ENCODE measurements around the gene ATP8A2. TPM values are rescaled to one million over a fixed set of nuclear protein-coding genes. Genes with fewer than 3 reads are reported as not detected.
A peak's percentile ranks its signal among the peaks of the same experiment; 100 is the strongest.

The ATP8A2 gene
- total and polyA plus RNA-seq, 2 of the 8 experiments (the other 6 are each of a cell fraction or from before 2014, with no cell fraction given) = 2.4 to 8.3 TPM

DNA sequence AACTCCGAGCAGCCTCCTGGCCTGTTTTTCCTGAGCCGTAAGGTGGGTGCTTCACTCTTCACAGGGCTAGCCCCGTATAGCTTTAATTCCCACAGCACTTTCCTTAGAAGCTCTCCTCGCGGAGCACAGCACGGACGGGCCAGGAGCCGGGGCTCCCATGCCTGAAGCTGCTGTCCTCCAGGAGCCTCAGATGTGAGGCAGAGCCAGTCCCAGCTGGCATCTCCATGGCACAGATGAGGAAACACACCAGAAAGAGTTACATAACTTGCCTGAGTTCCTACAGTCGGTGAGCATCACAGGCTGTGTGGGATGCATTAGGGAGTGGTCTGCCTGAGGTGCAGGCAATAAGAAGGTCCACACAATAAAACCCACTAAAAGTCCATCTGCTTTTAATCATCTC is 118.5 kb downstream of the ATP8A2 start:
- Histone ChIP-seq H3K4me3 (ENCODE audit: extremely low read depth in 1 of 4, insufficient read depth in 2 of 4, low read depth in 3 of 4, low read length in 4 of 4) (no peak overlapping the region), H3K79me2 (ENCODE audit: control insufficient read depth in 1 of 2, insufficient read depth in 2 of 2, low read length in 2 of 2) (no peaks in the 10 kb centered on the region), H3K27me3 (replicated peaks in 1 of 4; ENCODE audit: control insufficient read depth in 3 of 4, extremely low read depth in 1 of 4, insufficient read depth in 3 of 4, low read length in 3 of 4) (no peaks in the 10 kb centered on the region), H3K27ac (ENCODE audit: low read depth, low read length) (no peak overlapping the region), H3K14ac (ENCODE audit: insufficient read length) (no peak overlapping the region), H2BK20ac (ENCODE audit: low read length) (no peak overlapping the region), H3K36me3 (ENCODE audit: control insufficient read depth in 2 of 4, insufficient read depth in 4 of 4, low read length in 3 of 4) (no peaks in the 10 kb centered on the region), H3K79me1 (ENCODE audit: low read depth, low read length) (peaks cover 3% of the 10 kb centered on the region; the same call in 1 of the 2 replicates), H2BK5ac (ENCODE audit: low read depth, low read length) (no peak overlapping the region), H4K91ac (replicated peaks; ENCODE audit: insufficient read length, low read length) (peak overlapping the region; percentile 25), H3K23ac (ENCODE audit: insufficient read length) (no peak overlapping the region), H3K4me2 (ENCODE audit: insufficient read depth in 1 of 2, low read depth in 2 of 2, low read length in 2 of 2) (no peak overlapping the region), H2BK15ac (ENCODE audit: low read length) (no peak overlapping the region), H2AK5ac (ENCODE audit: low read depth, low read length) (no peak overlapping the region), H3K23me2 (ENCODE audit: low read depth, low read length) (no peaks in the 10 kb centered on the region), H3K18ac (ENCODE audit: extremely low read depth, low read length) (peak overlapping the region; percentile 40; the same call in 1 of the 2 replicates), H2BK12ac (ENCODE audit: low read depth, low read length) (no peak overlapping the region), H3K56ac (replicated peaks; ENCODE audit: insufficient read length, low read depth, low read length) (no peak overlapping the region), H3K9me3 (ENCODE audit: insufficient read depth in 2 of 2, low read depth in 1 of 2, low read length in 1 of 2) (no peaks in the 10 kb centered on the region), H3K4ac (replicated peaks; ENCODE audit: insufficient read length, low read depth, low read length) (no peak overlapping the region), H2AFZ (ENCODE audit: low read length) (no peak overlapping the region), H2BK120ac (replicated peaks; ENCODE audit: low read depth, low read length) (no peak overlapping the region), H4K8ac (ENCODE audit: extremely low read depth, insufficient read depth, low read length) (no peak overlapping the region), H3K4me1 (replicated peaks in 1 of 4; ENCODE audit: control insufficient read depth in 3 of 4, insufficient read depth in 4 of 4, low read length in 3 of 4) (peaks cover 2 to 9% (median 7%) of the 10 kb centered on the region in 4 experiments; a peak in 5 of 7 replicates), H4K5ac (ENCODE audit: insufficient read length, low read depth, low read length) (no peak overlapping the region), H4K20me1 (replicated peaks in 1 of 2; ENCODE audit: control insufficient read depth in 1 of 2, insufficient read depth in 2 of 2, low read length in 2 of 2) (no peaks in the 10 kb centered on the region), H3K9ac (replicated peaks in 1 of 4; ENCODE audit: extremely low read depth in 1 of 4, low read depth in 3 of 4, low read length in 3 of 4) (no peak overlapping the region)
- ChIA-PET POLR2A (ENCODE audit: partially characterized antibody) (interaction anchor here (0.6 kb wide), 1 partner anchor 22 kb away, joined by 3 read pairs; no protein-coding TSS in a partner anchor), CTCF (ENCODE audit: partially characterized antibody) (interaction anchor here (0.6 kb wide), 1 partner anchor 10 kb away, joined by 3 read pairs; no protein-coding TSS in a partner anchor)
- FAIRE-seq (no peak), DNase-seq (ENCODE audit: low read depth in 1 of 2, low spot score in 2 of 2) (no peak)
- 86% methylated on average over 9 of the region's 9 CpGs; no CpG with 5 or more reads in 1 of the 2 experiments for WGBS, 2 experiments (ENCODE audit: extremely low coverage in 1 of 2, insufficient coverage in 1 of 2, insufficient read length in 1 of 2, insufficient replicate concordance in 2 of 2, low coverage in 1 of 2, low lambda C conversion rate in 2 of 2, missing lambda C conversion rate in 1 of 2)
- TF ChIP-seq HDAC2 (IDR thresholded peaks at IDR 0.05; ENCODE audit: borderline replicate concordance in 1 of 2, low read depth in 2 of 2, low read length in 2 of 2) (no peak), CTCF (IDR thresholded peaks at IDR 0.05; ENCODE audit: control extremely low read depth in 1 of 3, insufficient read depth in 1 of 3, low read depth in 1 of 3, low read length in 3 of 3) (no peak), SRF (IDR thresholded peaks at IDR 0.05; ENCODE audit: low read depth, low read length) (no peak), HDAC6 (IDR thresholded peaks at IDR 0.05; ENCODE audit: low read depth, low read length) (no peak), MAX (IDR thresholded peaks at IDR 0.05) (no peak)

Data from H1 (cell line).